GM12801 (cell line): Measurements from ENCODE around the gene AHCTF1.

Experiments used
- TF ChIP-seq, protein P1 (sequence below): IDR thresholded peaks from one replicate; pipeline ENCODE4 v1.5.1; 2011; ENCODE audit warnings: control low read depth; ENCODE audit not compliant: insufficient read length; ENCODE audit errors: extremely low read depth

AHCTF1 gene

DNA sequence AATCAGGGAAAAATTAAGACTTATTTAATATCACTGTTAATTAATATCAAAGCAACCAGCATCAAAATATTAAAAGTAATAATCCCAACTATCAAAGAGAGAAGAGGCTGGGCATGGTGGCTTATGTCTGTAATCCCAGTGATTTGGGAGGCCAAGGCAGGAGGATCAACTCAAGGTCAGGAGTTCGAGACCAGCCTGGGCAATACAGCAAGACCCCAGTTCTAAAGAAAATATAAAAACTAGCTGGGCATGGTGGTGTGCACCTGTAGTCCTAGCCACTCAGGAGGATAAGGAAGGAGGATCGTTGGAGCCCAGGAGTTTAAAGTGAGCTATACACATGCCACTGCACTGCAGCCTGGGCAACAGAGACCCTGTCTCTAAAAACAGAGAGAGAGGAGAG lies 43.2 kb downstream of the AHCTF1 start:
- TF ChIP-seq, protein P1, sequence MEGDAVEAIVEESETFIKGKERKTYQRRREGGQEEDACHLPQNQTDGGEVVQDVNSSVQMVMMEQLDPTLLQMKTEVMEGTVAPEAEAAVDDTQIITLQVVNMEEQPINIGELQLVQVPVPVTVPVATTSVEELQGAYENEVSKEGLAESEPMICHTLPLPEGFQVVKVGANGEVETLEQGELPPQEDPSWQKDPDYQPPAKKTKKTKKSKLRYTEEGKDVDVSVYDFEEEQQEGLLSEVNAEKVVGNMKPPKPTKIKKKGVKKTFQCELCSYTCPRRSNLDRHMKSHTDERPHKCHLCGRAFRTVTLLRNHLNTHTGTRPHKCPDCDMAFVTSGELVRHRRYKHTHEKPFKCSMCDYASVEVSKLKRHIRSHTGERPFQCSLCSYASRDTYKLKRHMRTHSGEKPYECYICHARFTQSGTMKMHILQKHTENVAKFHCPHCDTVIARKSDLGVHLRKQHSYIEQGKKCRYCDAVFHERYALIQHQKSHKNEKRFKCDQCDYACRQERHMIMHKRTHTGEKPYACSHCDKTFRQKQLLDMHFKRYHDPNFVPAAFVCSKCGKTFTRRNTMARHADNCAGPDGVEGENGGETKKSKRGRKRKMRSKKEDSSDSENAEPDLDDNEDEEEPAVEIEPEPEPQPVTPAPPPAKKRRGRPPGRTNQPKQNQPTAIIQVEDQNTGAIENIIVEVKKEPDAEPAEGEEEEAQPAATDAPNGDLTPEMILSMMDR, result no peak

DNA sequence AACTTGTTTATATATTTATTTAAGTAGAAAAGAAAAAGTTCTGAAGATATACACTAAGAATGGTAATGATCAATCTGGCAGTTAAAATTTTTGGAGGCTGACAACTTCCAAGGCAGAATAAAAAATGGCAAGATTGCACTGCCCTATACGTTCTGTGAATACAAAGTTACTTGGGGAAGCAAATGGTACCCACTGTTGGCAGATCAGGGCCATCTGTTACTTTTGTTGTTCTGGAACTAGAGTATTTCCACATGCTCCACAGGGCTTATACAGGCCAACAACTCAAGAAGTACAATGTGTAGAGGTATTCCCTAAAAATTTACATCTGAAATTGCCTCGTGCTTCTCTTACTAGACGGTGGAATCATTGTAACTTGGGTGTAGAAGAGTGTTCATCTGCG lies 53.2 kb downstream of the AHCTF1 start:
- TF ChIP-seq, protein P1, result no peak

DNA sequence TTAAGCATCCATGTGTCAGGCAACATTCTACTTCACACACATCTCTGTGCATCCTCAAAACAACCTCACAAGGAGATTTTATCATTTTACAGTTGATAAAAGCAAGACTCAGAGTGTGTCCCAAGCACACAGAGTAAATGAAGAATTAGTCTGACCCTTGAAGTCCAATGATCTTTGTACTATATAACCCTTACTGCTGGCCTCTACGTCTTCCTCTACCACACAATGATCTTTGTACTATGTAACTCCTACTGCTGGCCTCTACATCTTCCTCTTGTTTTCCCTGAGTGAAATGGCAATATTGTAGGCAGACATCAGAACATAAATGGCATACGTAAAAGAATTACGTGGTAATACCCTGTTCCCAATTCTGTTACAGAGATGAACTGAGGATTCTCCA lies 55.3 kb downstream of the AHCTF1 start:
- TF ChIP-seq, protein P1, result no peak

DNA sequence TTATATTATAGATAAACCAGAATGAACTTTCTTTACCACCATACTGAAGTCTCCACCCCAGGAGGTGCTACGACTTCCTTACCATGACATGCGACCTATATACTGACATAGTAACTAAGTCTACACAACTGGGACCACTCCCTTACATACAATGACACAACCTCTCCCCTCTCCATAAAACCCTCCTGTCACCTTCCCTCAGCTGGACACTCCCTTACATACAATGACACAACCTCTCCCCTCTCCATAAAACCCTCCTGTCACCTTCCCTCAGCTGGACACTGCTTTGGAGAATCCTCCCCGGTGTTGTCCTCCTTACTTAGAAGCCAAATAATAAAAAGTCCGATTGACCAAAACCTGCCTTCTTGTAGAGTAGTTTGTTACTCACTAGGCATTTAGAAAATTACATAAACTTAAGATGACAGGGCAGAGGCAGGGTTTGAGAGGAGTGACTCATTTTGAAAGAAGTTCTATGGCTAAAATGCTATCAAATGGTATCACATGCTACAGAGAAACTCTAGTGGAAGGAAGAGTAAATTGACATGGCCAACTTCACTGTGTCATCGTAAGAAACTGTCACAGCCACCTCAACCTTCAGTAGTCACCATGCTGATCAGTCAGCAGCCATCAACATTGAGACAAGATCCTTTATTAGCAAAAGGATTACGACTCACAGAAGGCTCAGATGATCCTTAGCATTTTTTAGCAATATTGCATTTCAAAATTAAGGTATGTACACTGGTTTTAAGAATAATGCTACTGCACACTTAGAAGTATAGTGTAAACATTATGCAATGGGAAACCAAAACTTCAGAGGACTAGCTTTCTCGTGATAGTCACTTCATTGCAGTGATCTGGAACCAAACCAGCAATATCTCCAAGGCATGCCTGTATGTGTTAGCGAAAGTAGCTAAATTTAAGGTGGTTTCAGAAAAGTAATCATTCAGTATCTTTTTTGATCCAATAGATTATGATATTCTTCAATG lies 56.4 kb downstream of the AHCTF1 start:
- TF ChIP-seq, protein P1, result no peak

DNA sequence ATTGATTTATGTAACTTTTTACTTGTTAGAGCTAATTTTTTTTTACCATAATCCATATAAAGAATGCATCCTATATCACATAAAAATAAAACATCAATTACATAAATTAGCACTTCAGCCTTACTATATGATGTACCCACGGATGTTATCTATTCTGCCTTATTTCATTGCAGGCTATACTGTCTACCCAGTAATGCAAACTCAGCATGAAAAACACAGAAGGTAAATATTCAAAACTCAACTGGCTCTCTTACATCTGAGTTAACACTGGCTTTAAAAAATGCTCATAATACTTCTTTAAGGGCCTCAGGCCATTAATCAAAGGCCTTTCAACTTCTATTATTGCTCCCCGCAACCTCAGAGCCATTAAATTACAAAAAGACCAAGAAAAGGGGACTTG lies 65.8 kb downstream of the AHCTF1 start:
- TF ChIP-seq, protein P1, result no peak

DNA sequence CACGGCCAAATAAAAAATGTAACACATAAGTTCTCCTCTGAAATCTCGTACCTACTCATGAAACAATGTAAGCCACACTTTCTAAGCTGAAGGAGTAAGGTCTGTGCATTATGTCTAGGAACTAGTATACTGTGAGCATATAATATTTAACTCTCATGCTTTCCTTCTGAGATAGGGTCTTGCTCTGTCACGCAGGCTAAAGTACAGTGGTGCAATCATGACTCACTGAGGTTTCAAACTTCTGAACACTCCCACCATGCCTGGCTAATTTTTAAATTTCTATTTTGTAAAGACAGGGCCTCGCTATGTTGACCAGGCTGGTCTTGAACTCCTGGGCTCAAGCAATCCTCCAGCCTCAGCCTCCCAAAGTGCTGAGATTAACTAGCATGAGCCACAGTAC lies 71.3 kb downstream of the AHCTF1 start:
- TF ChIP-seq, protein P1, result no peak

DNA sequence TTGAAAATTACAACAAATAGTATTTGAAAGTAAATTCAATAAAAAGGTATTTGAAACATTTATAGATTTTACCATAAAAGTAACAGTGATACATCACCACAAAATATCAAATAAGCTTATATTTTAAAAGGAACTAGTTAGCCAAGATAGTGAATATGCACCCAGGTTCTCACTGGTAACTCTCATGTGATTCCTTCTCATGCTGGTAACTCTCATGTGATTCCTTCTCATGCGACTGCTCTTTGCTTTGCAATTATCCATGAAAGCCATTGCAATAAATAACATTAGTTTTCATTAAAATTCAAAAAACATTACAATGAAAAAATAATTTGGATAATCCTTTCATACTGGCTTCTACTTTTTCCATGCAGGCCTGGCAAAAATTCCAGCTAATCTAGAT lies 75.4 kb downstream of the AHCTF1 start:
- TF ChIP-seq, protein P1, result no peak
